VCaP (cell line): ENCODE data around the gene PPP1R9B.

Experiments used
- H3K27ac ChIP-seq: fragments of 450-650 bp; 2 replicates; pipeline ENCODE4 v1.5.1; 2017
- CTCF ChIP-seq: fragments of 450-650 bp; conservative IDR thresholded peaks from 2 replicates; pipeline ENCODE4 v1.5.1; 2017; ENCODE audit warnings: mild to moderate bottlenecking, moderate library complexity

The PPP1R9B gene, protein sequence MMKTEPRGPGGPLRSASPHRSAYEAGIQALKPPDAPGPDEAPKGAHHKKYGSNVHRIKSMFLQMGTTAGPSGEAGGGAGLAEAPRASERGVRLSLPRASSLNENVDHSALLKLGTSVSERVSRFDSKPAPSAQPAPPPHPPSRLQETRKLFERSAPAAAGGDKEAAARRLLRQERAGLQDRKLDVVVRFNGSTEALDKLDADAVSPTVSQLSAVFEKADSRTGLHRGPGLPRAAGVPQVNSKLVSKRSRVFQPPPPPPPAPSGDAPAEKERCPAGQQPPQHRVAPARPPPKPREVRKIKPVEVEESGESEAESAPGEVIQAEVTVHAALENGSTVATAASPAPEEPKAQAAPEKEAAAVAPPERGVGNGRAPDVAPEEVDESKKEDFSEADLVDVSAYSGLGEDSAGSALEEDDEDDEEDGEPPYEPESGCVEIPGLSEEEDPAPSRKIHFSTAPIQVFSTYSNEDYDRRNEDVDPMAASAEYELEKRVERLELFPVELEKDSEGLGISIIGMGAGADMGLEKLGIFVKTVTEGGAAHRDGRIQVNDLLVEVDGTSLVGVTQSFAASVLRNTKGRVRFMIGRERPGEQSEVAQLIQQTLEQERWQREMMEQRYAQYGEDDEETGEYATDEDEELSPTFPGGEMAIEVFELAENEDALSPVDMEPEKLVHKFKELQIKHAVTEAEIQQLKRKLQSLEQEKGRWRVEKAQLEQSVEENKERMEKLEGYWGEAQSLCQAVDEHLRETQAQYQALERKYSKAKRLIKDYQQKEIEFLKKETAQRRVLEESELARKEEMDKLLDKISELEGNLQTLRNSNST

GRCh38 chr17:50150354-50151040, at the start of gene PPP1R9B:
PPP1R9B (minus strand) TSS chr17:50150677; CDS start chr17:50150513, 164 bp downstream.
- TF ChIP-seq CTCF: no peak
- H3K27ac ChIP-seq: peak within 1 kb of the TSS; percentile 86

DNA sequence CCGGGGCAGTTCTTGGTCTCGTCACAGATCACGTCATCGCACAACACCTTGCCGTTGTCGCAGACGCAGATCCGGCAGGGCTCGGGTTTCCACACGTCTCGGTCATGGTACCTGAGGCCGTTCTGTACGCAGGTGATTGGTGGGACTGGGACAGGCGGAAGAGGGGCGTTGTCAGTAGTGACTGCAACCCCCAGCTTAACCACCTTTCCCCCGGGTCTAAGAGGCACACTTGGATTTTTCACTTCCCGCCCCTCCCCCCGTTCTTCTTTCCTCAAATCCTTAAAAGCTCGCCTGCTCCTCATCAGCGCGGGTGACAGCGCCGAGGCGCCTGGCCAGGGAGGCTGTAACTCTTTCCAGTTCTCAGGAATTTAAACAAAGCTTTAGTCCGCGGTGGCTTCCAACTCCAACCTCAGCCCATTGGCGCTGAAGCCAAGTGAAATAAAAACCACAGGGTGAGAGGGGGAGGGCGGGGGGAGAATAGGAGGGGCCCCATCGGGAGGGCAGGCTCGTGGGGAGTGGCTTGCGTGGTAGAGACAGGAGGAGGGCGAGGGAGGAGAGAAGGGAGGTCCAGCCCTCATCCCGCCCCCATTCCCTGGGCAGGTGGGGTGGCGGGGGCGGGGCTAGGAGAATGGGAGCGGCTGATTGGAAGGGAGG, 49.5 kb upstream of the PPP1R9B start:
- peak overlapping the region; percentile 22; the same call in 1 of the 2 replicates for H3K27ac ChIP-seq
- no peak for TF ChIP-seq CTCF

DNA sequence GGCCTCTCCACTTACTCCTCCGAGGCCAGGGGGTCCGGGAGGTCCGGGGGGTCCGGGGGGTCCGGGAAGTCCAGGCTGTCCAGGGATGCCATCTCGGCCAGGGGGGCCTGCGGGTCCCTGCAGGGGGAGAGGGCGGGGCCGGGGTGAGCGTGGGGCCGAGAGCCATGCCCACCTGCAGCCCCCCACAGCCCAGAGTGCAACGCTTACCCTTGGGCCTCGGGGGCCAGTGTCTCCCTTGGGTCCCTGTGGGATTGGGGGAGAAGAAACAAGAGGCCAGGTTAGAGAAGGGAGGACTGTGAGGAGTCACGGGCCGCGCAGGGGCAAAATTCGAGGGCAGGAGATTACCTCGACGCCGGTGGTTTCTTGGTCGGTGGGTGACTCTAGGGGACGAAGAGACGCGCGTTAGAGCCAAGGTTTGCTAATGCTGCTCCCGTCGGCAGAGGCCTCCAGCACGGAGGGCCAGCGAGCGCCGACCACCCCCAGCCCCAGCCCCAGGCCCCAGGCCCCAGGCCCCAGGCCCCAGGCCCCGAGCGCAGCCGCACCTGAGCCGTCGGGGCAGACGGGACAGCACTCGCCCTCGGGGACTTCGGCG, 48.8 kb upstream of the PPP1R9B start:
- TF ChIP-seq CTCF: no peak

DNA sequence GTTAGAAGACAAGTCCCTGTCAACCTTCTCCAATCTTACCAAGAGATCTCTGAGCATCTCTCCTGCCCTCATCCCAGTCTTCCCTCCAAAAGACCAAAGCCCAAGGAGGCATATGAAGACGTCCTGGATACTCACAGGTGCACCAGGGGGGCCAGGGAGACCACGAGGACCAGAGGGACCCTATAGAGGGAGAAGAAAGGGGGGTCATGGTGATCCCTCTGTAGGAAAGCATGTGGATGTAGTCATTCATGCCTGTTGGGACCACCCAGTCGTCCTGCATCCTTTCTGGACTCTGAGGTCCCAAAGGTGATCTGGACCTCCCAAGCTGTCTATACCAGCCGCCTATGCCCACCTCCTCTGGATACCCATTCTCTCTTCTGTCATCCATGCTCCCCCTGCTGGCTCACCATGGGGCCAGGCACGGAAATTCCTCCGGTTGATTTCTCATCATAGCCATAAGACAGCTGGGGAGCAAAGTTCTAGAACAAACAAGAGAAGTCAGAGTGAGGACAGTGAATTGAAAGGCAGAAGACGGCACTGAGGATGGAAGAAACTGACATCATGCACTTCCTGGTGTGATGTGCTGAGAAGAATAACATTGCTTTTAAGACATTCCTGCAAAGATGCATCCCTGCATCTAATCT, 47.7 kb upstream of the PPP1R9B start:
- no peak overlapping the region for H3K27ac ChIP-seq

More for the DNA sequence above, 48.8 kb upstream of the PPP1R9B start:
- H3K27ac ChIP-seq: no peak overlapping the region; the same call in 1 of the 2 replicates

GRCh38 chr17:50196826-50197225, 46.3 kb upstream of the PPP1R9B start:
- H3K27ac ChIP-seq: no peak overlapping the region
- TF ChIP-seq CTCF: no peak

More for the DNA sequence above, 47.7 kb upstream of the PPP1R9B start:
- TF ChIP-seq CTCF: peak; percentile 75

DNA sequence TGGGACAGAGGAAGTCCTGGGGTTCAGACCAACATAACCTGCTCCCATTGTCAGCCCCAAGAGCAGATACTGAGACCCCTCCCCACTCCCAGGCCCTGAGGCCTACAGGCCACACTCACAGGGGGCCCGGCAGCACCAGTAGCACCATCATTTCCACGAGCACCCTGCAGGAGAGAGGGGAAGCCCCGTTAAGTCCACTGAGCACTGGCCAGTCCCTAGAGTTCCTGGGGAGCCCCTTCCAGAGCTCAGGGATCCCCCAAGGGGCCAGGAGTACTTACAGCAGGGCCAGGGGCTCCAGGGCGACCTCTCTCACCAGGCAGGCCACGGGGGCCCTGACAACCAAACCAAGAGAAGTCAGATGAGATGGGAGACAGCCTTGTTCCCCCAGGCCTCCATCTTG, 45.6 kb upstream of the PPP1R9B start:
- TF ChIP-seq CTCF: no peak
- H3K27ac ChIP-seq: no peak overlapping the region
